ENCODE measurements around the gene MKKS.

DNA sequence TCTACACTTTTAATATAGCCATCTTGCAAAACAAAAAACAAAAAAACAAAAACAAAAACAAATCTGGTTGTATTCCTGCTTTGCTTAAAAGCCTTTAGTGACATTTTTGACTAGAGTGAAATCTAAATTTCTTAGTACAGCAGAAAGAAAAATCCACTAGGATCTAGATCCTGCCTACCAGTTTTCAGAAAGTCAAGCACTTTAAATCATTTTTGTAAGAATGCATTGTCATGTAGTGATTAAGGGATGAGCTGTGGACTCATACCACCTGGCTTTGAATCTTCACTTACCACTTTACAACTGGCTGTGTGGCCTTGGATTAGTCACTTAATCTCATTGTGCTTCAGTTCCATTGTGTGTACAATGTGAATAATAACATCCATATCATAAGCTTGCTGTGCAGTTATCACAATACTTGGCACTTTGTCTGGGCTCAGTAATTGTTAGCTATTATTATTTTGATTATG is 4.0 kb downstream of the MKKS start:
- TF ChIP-seq TAF1 (IDR thresholded peaks at IDR 0.05; ENCODE audit: control insufficient read depth, extremely low read depth, insufficient read depth, low read length, severe bottlenecking), result no peak
- no peak for TF ChIP-seq SP1 (CRISPR knock-in tag; IDR thresholded peaks at IDR 0.05)
